ENCODE data around the gene MACF1.
"Not testable (repeated sequence)": the region's sequence is repeated elsewhere in the genome, so short reads cannot be mapped to it uniquely, and the experiment has no call there.

MACF1 gene

DNA sequence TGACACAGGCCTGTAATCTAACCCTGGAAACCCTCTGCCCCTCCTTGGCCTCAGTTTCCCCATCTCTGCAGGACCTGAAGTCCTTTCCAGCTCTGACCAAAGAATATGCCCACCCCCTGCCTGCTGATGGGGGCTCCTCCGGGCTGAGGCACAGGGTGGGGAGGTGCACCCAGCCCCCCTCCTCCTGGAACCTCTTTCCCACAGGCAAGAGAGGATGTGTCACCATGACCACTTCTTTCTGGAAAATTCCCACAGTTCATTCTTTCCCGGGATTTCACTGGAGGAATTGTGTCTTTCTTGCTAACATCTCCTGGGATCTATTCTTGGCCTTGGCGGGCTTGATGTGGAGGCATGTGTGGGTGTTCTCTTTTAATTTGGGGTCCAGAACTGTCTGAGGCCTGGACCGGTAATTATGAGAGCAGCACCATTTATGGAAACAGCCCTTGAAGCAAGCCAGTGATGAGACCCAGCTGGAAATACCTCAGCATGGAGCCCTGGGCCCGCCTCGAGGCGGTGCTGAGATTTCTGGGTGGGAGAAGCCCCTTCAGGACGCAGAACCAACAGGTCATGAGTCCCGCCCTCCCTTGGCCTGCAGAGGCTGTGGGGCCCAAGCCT lies 293.7 kb downstream of the MACF1 start:
- DNase-seq, result not testable (repeated sequence)

DNA sequence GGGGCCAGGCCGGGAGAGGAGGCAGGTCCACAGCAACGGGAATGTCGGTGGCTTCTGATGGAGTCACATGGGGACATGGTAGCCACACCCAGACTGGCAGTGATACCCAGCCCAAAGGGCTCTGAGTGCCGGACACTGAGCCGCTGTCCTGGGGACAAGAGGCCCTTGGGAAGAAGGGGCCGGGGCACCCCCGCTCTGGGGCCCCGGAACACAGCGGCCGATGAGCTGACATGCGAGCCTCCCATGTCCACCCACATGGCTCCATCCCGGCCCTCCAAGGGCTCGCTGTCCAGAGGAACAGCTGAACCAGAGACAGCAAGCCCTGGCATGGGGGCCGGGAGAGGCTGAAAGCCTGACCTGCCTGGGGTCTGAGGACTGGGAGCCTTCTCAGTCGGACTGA lies 294.3 kb downstream of the MACF1 start:
- DNase-seq, result not testable (repeated sequence)

DNA sequence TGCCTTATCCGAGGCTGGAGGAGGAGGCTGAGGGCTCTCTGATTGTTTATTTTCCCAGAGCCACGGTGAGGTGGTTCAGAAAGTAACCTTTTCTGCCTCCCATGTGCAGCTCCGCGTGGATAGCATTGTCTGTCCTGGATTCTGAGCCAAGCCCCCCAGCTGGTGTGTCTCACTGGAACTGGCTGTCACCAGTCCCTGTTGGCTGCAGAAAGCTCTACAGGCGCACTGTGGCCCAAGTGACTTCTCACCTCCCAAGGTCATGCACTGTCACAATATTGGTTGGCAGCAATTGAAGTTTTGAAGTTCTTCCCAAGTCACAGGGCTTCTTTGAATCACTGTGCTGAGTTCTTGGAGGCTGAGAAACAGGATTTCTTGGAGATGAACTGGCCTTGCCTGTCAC lies 295.2 kb downstream of the MACF1 start:
- DNase-seq, result no peak

DNA sequence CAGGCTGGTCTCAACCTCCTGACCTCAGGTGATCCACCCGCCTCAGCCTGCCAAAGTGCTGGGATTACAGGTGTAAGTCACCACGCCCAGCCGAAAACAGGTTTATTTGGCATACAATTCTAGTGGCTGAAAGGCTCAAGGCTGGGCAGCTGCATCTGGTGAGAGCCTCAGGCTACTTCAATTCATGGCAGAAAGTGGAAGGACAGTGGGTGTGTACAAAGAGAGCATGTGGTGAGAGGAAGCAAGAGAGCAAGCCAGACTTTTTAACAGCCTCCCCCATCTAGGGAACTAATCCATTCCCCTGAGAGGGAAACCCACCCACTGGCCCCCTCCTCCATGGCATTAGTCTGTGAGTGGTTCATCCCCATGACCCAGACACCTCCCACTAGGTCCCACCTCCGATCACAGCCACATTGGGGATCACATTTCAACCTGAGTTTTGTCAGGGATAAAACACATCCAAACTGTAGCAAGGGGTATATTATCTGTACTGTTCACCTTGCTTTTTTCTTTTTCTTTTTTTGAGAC lies 296.4 kb downstream of the MACF1 start:
- no peak for DNase-seq

DNA sequence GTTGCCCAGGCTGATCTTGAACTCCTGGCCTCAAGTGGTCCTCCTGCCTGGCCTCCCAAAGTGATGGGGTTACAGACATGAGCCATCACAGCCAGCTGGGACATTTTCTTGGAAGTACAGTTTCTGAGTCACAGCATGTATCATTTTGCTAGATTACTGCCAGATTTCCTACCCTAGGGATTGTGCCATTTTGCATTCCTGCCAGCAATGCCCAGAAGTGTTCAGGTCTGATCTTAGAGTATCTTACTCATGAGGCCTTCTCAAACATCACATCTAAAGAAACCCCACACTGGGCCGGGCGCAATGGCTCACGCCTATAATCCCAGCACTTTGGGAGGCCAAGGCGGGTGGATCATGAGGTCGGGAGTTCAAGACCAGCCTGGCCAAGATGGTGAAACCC lies 297.2 kb downstream of the MACF1 start:
- no peak for DNase-seq

DNA sequence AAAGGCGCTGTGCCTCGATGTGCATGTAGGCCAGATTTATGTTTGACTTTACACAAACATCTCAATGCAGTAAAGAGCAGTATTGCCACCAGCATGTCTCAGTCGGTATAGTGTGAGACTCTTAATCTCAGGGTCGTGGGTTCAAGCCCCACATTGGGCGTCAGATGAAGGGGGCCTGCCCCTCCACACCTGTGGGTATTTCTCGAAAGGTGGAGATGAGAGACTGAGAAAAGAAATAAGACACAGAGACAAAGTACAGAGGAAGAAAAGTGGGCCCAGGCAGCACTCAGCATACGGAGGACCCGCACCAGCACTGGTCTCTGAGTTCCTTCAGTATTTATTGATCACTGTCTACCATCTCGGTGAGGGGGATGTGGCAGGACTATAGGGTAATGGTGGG lies 299.9 kb downstream of the MACF1 start:
- DNase-seq, result not testable (repeated sequence)

DNA sequence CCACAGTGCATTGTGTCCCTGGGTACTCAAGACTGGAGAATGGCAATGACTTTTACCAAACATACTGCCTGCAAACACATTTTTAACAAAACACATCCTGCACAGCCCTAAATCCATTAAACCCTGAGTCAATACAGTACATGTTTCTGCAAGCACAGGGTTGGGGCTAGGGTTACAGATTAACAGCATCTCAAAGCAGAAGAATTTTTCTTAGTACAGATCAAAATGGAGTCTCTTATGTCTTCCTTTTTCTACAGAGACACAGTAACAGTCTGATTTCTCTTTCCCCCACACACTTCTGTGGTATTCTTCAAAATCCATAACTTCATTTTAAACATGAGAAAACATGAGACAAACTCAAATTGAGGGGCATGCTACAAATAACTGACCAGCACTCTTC lies 300.8 kb downstream of the MACF1 start:
- DNase-seq, result no peak

GRCh38 chr1:39507230-39507928 lies 302.9 kb downstream of the MACF1 start:
- no peak for DNase-seq

DNA sequence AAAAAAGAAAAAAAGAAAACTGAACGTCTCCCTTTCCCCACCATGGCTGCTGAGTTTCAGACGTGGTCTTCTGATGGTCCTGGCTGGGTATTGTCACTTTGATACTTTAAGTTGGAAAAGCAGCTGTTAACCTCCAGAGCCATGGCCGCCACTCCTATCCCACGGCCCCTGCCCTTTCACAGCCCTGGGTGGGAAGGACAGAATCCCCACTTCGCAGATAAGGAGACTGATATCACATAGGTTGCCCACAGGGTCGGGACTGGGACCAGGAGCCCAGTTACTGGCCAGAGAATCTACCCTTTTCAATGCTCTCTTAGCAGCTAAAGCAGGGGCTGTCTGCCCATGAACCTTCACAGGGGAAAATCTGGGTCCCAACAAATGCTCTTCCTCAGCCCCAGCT lies 303.8 kb downstream of the MACF1 start:
- DNase-seq, result no peak

GRCh38 chr1:39508857-39509305 lies 304.4 kb downstream of the MACF1 start:
- DNase-seq, result no peak

DNA sequence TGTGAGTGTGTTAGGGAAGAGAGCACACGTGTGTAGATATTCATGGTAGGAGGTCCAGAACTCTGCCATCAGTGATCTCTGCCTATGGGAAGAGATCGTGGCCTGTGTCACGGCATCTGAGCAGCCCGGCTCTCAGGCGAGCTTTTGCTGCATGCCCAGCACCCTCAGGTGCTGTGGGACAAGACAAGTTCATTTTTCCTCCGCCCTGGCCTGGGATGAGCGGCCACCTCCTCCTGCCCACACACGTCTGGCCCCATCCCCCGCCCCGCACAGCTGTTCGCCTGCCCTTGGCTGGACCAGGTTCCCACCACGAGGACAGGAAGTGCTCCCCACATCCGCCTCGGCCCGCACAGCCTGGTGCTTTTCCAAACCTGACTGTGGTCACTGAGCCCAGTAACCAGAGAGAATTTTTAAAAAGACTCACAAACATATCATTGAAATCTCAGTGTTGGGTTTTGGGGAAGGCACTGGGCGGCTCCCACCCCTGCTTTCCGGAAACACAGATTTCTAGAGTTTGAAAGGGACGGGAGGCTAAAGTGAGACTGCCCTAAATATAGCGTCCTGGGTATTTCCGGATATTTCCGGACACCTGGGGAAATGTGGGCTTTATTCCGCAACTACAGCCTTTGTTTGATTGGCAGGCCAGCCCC lies 305.0 kb downstream of the MACF1 start:
- no peak for DNase-seq

- not testable (repeated sequence) for DNase-seq
Measured at GRCh38 chr1:39510570-39511186, 306.2 kb downstream of the MACF1 start.

GRCh38 chr1:39511477-39511876 lies 307.0 kb downstream of the MACF1 start:
- not testable (repeated sequence) for DNase-seq

DNA sequence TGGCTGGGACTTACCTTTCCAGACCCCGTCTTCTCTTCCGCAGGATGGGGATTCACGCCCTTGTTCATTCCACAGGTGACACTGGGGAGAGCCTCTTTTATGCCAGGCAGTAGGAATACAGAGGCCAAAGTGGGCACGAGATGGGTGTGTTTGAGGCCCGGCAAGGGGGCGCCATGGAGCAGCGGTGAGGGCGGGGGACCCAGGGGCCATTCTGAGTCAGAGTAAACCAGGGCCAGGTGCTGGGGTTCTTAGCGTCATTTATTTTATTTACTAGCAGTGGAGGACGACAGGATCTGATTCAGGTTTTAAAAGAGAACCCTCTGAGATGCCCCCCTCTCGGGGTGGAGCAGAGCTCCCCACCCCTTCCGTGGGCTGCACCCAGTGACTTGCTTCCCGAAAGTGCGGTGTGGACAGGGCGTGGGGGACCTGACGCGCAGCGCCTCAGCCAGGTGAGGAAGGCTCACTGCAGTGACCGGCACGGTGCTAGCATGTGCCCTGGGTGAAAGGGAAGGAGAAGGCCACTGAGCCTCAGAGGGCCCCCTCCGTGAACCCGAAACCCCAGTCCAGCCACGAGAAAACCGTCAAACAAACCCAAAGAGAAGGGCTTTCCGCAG lies 307.8 kb downstream of the MACF1 start:
- DNase-seq, result not testable (repeated sequence)

GRCh38 chr1:39514710-39515124 lies 310.2 kb downstream of the MACF1 start:
- DNase-seq, result not testable (repeated sequence)

DNA sequence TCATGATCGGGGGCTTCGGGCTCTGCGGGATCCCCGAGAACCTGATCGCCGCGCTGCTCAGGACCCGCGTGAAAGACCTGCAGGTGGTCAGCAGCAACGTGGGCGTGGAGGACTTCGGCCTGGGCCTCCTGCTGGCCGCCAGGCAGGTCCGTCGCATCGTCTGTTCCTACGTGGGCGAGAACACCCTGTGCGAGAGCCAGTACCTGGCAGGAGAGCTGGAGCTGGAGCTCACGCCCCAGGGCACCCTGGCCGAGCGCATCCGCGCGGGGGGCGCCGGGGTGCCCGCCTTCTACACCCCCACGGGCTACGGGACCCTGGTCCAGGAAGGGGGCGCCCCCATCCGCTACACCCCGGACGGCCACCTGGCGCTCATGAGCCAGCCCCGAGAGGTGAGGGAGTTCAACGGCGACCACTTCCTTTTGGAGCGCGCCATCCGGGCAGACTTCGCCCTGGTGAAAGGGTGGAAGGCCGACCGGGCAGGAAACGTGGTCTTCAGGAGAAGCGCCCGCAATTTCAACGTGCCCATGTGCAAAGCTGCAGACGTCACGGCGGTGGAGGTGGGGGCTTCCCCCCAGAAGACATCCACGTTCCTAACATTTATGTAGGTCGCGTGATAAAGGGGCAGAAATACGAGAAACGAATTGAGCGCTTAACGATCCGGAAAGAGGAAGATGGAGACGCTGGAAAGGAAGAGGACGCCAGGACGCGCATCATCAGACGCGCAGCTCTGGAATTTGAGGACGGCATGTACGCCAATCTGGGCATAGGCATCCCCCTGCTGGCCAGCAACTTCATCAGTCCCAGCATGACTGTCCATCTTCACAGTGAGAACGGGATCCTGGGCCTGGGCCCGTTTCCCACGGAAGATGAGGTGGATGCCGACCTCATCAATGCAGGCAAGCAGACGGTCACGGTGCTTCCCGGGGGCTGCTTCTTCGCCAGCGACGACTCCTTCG lies 310.9 kb downstream of the MACF1 start:
- not testable (repeated sequence) for DNase-seq

- DNase-seq, result not testable (repeated sequence)
Measured at GRCh38 chr1:39516841-39517240, 312.3 kb downstream of the MACF1 start.

DNA sequence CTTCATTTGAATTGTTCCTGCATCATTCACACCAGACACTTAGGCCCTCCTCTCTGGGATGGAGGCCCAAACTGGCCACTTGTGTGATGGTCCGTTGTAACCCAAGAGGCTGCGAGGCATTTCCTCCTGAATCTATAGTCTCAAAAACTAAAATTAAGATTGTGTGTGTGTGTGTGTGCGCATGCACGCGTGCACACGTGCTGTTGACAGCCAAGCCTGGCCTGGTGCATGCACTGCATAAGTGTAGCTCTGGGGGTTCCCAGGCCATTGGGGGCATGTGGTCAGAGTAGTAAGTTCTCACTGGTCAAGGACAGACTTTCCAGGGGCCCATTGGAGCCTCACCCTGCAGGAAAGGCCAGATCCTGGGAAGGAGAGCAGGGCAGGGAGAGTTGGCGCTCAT lies 313.4 kb downstream of the MACF1 start:
- not testable (repeated sequence) for DNase-seq

DNA sequence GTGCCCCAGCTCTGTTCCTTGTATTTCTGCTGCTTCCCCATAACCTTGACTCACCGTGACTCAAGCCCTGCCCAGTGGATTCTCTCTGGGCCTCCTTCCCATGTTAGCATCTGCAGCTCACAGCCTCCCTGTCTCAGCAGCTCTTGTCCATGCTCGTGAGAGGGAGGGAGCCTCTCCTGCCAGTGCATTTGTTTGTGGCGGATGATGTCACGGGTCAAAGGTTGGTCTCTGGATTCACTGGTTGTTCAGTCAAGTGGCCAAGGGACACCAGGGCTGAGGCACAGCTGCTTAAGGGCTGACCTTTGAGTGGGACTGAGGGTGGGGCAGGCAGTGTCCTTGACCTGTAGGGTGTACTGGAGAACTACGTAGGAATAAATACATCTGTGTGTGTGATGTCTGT lies 314.9 kb downstream of the MACF1 start:
- not testable (repeated sequence) for DNase-seq

DNA sequence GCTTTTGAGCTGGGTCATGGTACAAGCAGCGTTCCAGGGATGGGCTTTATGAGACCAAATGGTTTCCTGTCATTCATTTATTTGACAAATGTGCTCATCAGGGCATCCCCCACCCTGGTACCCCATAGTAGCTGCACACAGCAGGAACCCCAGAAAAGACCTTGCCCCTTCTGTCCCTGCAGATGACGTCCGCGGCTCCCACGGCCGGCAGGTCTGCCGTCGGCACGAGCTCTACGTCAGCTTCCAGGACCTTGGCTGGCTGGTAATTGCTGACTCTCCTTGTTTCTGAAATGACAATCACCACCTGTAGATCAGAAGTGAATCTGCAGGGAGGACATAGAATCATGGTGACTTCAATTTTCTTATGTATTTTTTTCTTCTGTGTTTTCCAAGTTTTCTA lies 317.7 kb downstream of the MACF1 start:
- not testable (repeated sequence) for DNase-seq

All from cortex of kidney (tissue), 1 donor.